ENCODE measurements around the gene TEP1.

DNA sequence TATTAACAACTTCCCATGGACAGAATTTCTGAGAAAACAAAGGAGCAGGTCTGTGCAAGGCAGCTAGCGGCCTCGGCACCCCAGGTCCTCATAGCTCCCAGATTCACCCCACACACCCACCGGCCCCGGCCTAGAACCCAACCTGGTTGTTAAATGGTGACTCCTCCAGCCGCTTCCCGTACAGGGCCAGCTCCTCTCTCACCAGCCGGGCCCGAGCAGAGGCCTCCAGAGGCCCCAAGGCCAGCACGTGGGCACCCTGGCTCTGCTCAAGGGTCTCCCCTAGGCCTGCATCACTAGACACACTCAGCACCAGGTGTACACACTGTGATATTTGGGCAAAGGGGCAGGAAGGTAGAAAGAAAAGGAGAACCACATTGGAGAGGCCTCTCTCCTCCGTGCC lies 30.3 kb downstream of the TEP1 start:
- no peak for TF ChIP-seq POLR2A (IDR thresholded peaks at IDR 0.05; ENCODE audit: low read depth, low read length)
- no peak for TF ChIP-seq POLR2AphosphoS5 (IDR thresholded peaks at IDR 0.05; ENCODE audit: low read depth, low read length)
- no peak for TF ChIP-seq SPI1 (IDR thresholded peaks at IDR 0.05; ENCODE audit: low read depth, low read length)
- no peak for TF ChIP-seq TAF1 (IDR thresholded peaks at IDR 0.05; ENCODE audit: low read depth, low read length)
- TF ChIP-seq POU2F2 (IDR thresholded peaks at IDR 0.05; ENCODE audit: low read depth, low read length), result no peak
